Brain microvascular endothelial cell (primary cell): ENCODE results near the gene GLT1D1.

Source experiments
- DNase-seq: peaks from one replicate; pipeline ENCODE4 v3.0.0-alpha.2; 2020
- H3K27ac ChIP-seq: fragments of 250-450 bp; sonication (Bioruptor Pico); 2 replicates; pipeline ENCODE4 v1.5.1; 2020; ENCODE audit warnings: mild to moderate bottlenecking, moderate library complexity
- H3K27me3 ChIP-seq: fragments of 250-450 bp; sonication (Bioruptor Pico); replicated peaks from 2 replicates; pipeline ENCODE4 v1.5.1; 2020; ENCODE audit warnings: mild to moderate bottlenecking
- H3K36me3 ChIP-seq: fragments of 250-450 bp; sonication (Bioruptor Pico); replicated peaks from 2 replicates; pipeline ENCODE4 v1.5.1; 2020; ENCODE audit warnings: mild to moderate bottlenecking
- H3K4me3 ChIP-seq: 2 replicates; pipeline ENCODE4 v1.5.1; 2011; ENCODE audit warnings: low read depth, mild to moderate bottlenecking, control low read depth, low read length, moderate library complexity
- in situ Hi-C: cut with HindIII; loops from 2 replicates; pipeline ENCODE4 v1.10.0; 2017; ENCODE audit warnings: low sequenced_read_pairs, low pct_ligation_motif_present
- TF ChIP-seq, protein P1 (sequence below): IDR thresholded peaks from 2 replicates; pipeline ENCODE4 v1.5.1; 2011; ENCODE audit warnings: low read depth, mild to moderate bottlenecking, moderate library complexity, low read length, control low read depth, inconsistent platforms; ENCODE audit errors: missing control alignments

GLT1D1 gene

DNA sequence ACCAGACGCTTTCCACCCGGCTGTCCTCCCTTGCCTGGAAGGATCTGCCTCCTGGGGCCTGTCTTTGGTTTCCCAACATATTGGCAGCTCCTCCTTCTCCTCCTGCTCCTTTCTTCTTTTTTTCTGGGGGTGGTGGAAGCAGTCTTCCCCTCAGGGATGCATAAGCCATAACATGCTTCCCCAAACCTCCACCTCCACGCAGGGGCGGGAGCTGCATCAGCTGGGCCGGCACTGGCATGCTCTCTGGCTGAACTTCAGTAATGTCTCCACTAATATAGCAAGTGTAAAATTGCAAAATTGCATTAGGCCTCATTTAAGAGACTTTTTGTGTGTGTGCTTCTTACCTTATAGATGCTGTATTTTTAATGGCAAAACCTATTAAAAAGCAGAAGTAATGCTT is 58.6 kb downstream of the GLT1D1 start:
- no peaks in the 10 kb centered on the region for H3K27me3 ChIP-seq
- in situ Hi-C loops = no loop called here
- DNase-seq = no peak
- TF ChIP-seq, protein P1, sequence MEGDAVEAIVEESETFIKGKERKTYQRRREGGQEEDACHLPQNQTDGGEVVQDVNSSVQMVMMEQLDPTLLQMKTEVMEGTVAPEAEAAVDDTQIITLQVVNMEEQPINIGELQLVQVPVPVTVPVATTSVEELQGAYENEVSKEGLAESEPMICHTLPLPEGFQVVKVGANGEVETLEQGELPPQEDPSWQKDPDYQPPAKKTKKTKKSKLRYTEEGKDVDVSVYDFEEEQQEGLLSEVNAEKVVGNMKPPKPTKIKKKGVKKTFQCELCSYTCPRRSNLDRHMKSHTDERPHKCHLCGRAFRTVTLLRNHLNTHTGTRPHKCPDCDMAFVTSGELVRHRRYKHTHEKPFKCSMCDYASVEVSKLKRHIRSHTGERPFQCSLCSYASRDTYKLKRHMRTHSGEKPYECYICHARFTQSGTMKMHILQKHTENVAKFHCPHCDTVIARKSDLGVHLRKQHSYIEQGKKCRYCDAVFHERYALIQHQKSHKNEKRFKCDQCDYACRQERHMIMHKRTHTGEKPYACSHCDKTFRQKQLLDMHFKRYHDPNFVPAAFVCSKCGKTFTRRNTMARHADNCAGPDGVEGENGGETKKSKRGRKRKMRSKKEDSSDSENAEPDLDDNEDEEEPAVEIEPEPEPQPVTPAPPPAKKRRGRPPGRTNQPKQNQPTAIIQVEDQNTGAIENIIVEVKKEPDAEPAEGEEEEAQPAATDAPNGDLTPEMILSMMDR = no peak
- no peak overlapping the region for H3K4me3 ChIP-seq
- no peak overlapping the region for H3K27ac ChIP-seq
- no peaks in the 10 kb centered on the region for H3K36me3 ChIP-seq

DNA sequence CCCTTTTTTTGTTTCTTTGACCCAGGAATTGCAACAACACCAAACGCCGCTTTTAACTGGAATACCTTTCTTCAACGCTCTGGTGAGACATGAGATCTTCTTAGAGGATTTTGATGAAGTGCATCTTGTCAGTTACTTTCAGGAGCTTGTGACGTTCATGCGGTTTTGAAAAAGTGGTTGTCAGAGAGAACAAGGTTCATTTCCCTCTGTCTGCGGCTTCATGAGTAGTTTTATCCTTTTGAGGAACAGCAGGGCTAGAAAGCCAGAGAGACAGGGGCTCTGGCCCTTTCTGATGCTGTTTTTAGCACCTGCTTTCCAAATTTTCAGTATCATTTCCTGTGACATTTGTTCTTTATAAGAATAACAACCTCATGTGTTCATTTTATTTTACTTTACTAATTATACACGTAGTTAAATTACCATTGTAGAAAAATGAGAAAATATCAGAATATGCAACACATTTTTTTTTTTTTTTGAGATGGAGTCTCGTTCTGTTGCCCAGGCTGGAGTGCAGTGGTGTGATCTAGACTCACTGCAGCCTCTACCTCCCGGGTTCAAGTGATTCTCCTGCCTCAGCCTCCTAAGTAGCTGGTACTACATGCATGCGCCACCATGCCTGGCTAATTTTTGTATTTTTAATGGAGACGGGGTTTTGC is 61.8 kb downstream of the GLT1D1 start:
- TF ChIP-seq, protein P1 = no peak
- no peaks in the 10 kb centered on the region for H3K36me3 ChIP-seq
- DNase-seq = no peak
- no peaks in the 10 kb centered on the region for H3K27me3 ChIP-seq
- H3K27ac ChIP-seq = no peak overlapping the region
- in situ Hi-C loops = no loop called here
- H3K4me3 ChIP-seq = no peak overlapping the region

DNA sequence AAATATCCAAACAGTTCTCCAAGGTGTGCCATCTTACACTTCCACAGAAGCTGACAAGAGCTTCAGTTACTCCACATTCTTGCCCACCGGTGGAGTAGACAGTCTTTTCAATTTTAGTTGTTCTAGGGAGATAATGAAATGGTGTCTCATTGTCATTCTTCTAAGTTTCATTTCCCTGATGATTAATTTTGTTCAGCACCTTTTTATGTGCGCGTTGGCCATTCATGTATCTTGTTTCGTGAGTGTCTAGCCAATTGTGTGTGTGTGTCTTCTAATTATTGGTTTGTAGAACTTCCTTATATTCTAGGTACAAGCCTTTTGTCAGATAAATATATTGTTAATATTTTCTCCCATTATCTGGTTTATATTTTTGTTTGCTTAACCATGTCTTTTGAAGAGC is 63.1 kb downstream of the GLT1D1 start:
- Histone ChIP-seq H3K27me3 (no peaks in the 10 kb centered on the region), H3K27ac (no peak overlapping the region), H3K36me3 (no peaks in the 10 kb centered on the region), H3K4me3 (no peak overlapping the region)
- no peak for DNase-seq
- TF ChIP-seq, protein P1 = no peak
- in situ Hi-C loops = no loop called here

DNA sequence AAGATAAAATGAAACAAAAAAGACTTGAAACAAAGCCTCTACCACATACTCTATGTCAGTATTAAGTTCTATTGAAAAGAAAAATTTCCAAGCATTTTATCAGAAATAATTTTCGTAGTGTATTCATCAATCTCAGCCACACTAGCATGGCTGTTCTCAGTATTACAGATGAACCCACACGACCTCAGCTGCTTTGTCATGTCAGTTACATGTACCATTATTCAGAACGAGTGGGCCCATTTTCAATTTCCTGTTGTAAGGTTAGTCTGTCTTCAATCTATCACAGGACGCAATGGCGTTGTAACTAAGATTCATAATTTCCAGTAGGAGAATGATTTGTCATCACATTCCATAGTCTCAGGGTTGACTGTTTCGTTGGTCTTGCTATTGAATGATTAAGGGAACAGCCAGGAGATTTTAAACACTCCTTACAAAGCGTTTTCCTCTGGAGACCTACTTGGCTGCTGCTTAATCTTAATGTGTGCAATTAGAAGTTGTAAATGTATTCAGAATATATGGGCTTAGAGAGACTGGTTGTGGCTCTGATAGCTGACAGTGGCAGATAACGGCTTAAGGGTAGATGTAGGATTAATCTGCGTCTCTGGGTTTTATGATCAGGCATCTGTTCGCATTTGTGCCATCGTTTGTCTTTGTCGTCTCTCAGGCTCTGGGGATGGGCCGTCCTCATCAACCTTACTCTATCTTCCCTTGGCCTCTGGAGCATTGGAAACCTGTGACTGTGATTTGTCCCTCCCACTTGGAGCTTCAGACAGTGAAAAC is 65.4 kb downstream of the GLT1D1 start:
- Histone ChIP-seq H3K36me3 (no peaks in the 10 kb centered on the region), H3K27me3 (no peaks in the 10 kb centered on the region), H3K27ac (no peak overlapping the region), H3K4me3 (no peak overlapping the region)
- in situ Hi-C loops = no loop called here
- no peak for DNase-seq
- TF ChIP-seq, protein P1 = no peak

DNA sequence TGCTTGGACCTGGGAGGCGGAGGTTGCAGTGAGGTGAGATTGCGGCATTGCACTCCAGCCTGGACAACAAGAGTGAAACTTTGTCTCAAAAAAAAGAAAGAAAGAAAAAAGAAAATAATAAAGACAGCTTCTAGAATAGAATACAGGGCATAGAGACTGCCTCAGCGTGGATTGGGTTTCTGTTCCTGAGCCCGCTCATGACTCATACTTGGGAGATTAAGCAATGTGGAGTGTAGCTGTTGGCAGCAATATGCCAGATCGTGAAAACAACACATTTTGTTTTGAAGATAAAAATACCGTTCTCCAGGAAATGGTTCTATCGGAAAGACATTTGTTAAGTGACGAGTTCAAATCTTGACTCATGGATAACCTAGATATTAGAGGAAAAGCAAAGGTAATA is 67.2 kb downstream of the GLT1D1 start:
- H3K27me3 ChIP-seq = no peaks in the 10 kb centered on the region
- TF ChIP-seq, protein P1 = no peak
- in situ Hi-C loops = no loop called here
- H3K27ac ChIP-seq = no peak overlapping the region
- DNase-seq = peak; percentile 4
- no peak overlapping the region for H3K4me3 ChIP-seq
- no peaks in the 10 kb centered on the region for H3K36me3 ChIP-seq
